Measurements from ENCODE around the gene SLC45A2.

The SLC45A2 gene

DNA sequence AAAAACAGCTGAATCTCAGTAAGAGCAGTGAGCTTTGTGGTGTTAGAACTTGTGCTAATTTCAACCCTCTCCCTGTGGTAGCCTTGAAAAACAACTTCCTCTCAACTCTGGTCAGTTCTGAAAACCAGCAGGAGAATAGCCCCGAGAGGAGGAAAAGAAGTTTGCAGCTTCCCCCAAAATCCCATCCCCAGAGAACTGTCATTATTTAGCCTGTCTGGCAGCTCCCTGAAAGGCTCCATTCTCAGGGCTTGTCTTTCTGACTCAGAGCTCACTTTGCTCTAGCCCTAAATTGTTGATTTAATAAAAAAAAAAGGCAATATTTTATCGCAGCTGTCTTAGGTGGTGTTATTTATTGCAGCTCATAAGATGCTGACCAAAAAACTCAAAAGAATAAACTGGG is 11.4 kb upstream of the SLC45A2 start:
- TF ChIP-seq FOXP2 (optimal IDR thresholded peaks at IDR 0.05; ENCODE audit: borderline replicate concordance, extremely low read depth, extremely low read length, insufficient read depth) (no peak), POLR2AphosphoS5 (IDR thresholded peaks at IDR 0.05; ENCODE audit: low read depth, low read length) (no peak), TAF1 (IDR thresholded peaks at IDR 0.05; ENCODE audit: borderline replicate concordance, insufficient read depth, low read length) (no peak), REST (IDR thresholded peaks at IDR 0.05; ENCODE audit: insufficient read depth in 1 of 2, low read depth in 2 of 2, low read length in 2 of 2) (no peak), SIN3A (IDR thresholded peaks at IDR 0.05; ENCODE audit: borderline replicate concordance, insufficient read depth, low read length) (no peak)

- TF ChIP-seq REST (IDR thresholded peaks at IDR 0.05; ENCODE audit: insufficient read depth in 1 of 2, low read depth in 2 of 2, low read length in 2 of 2) (no peak), FOXP2 (optimal IDR thresholded peaks at IDR 0.05; ENCODE audit: borderline replicate concordance, extremely low read depth, extremely low read length, insufficient read depth) (no peak), SIN3A (IDR thresholded peaks at IDR 0.05; ENCODE audit: borderline replicate concordance, insufficient read depth, low read length) (no peak), TAF1 (IDR thresholded peaks at IDR 0.05; ENCODE audit: borderline replicate concordance, insufficient read depth, low read length) (no peak), POLR2AphosphoS5 (IDR thresholded peaks at IDR 0.05; ENCODE audit: low read depth, low read length) (no peak)
Observed at GRCh38 chr5:33994845-33995244, 10.4 kb upstream of the SLC45A2 start.

DNA sequence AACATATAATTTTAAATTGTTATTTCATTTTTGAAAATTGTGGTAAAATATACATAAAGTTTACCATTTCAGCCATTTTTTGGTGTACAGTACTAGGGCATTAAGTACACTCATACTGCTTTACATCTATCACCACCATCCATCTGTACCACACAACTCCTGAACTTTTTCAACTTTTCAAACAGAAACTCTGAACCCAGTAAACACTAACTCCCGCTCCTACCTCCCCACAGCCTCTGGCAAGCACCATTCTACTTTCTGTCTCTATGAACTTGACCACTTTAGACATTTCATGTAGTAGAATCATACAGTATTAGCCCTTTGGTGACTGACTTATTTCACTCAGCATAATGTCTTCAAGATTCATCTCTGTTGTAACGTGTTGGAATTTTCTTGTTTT is 8.4 kb upstream of the SLC45A2 start:
- TF ChIP-seq REST (IDR thresholded peaks at IDR 0.05; ENCODE audit: insufficient read depth in 1 of 2, low read depth in 2 of 2, low read length in 2 of 2) (no peak), POLR2AphosphoS5 (IDR thresholded peaks at IDR 0.05; ENCODE audit: low read depth, low read length) (no peak), TAF1 (IDR thresholded peaks at IDR 0.05; ENCODE audit: borderline replicate concordance, insufficient read depth, low read length) (no peak), SIN3A (IDR thresholded peaks at IDR 0.05; ENCODE audit: borderline replicate concordance, insufficient read depth, low read length) (no peak), FOXP2 (optimal IDR thresholded peaks at IDR 0.05; ENCODE audit: borderline replicate concordance, extremely low read depth, extremely low read length, insufficient read depth) (no peak)

- TF ChIP-seq REST (IDR thresholded peaks at IDR 0.05; ENCODE audit: insufficient read depth in 1 of 2, low read depth in 2 of 2, low read length in 2 of 2) = no peak
- TF ChIP-seq FOXP2 (optimal IDR thresholded peaks at IDR 0.05; ENCODE audit: borderline replicate concordance, extremely low read depth, extremely low read length, insufficient read depth) = no peak
- TF ChIP-seq SIN3A (IDR thresholded peaks at IDR 0.05; ENCODE audit: borderline replicate concordance, insufficient read depth, low read length) = no peak
- no peak for TF ChIP-seq POLR2AphosphoS5 (IDR thresholded peaks at IDR 0.05; ENCODE audit: low read depth, low read length)
- TF ChIP-seq TAF1 (IDR thresholded peaks at IDR 0.05; ENCODE audit: borderline replicate concordance, insufficient read depth, low read length) = no peak
Observed at GRCh38 chr5:33985447-33985846, 954 bp upstream of the SLC45A2 start.

DNA sequence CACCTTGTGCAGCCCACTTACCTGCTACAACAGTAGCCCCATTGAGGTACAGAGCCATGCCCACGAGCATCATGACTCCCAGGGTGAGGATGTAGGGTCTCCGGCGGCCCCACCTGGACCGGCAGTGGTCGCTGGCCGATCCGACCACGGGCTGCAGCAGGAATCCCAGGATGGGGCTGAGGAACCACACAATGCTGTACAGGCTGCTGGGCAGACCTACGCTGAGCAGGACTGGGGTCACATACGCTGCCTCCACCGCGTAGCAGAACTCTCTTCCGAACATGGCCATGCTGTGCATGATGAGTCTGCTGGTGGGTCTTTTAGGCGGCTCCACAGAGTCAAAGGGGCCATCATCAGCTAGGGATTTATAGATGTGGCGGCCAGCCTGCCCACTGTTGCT is 315 bp downstream of the SLC45A2 start:
- TF ChIP-seq SIN3A (IDR thresholded peaks at IDR 0.05; ENCODE audit: borderline replicate concordance, insufficient read depth, low read length) = no peak
- TF ChIP-seq FOXP2 (optimal IDR thresholded peaks at IDR 0.05; ENCODE audit: borderline replicate concordance, extremely low read depth, extremely low read length, insufficient read depth) = no peak
- TF ChIP-seq TAF1 (IDR thresholded peaks at IDR 0.05; ENCODE audit: borderline replicate concordance, insufficient read depth, low read length) = no peak
- no peak for TF ChIP-seq REST (IDR thresholded peaks at IDR 0.05; ENCODE audit: insufficient read depth in 1 of 2, low read depth in 2 of 2, low read length in 2 of 2)
- no peak for TF ChIP-seq POLR2AphosphoS5 (IDR thresholded peaks at IDR 0.05; ENCODE audit: low read depth, low read length)
